PFSK-1 (cell line): ENCODE measurements around the gene PSMD8.

Source experiments
- FOXP2 ChIP-seq: optimal IDR thresholded peaks from 2 replicates; pipeline ENCODE3; 2011; ENCODE audit warnings: borderline replicate concordance, control low read depth, inconsistent platforms; ENCODE audit not compliant: insufficient read depth; ENCODE audit errors: extremely low read length, extremely low read depth
- POLR2AphosphoS5 ChIP-seq: IDR thresholded peaks from 2 replicates; pipeline ENCODE4 v1.6.1; 2012; ENCODE audit warnings: low read depth, mild to moderate bottlenecking, control low read depth, low read length, moderate library complexity
- SIN3A ChIP-seq: IDR thresholded peaks from 2 replicates; pipeline ENCODE4 v1.6.1; 2012; ENCODE audit warnings: mild to moderate bottlenecking, low read length, moderate library complexity, borderline replicate concordance; ENCODE audit not compliant: insufficient read depth
- TF ChIP-seq, protein P1 (sequence below), 2 experiments: IDR thresholded peaks; 2 replicates each; pipeline versions ENCODE4 v1.6.1 to v1.8.0; 2011 to 2012; ENCODE audit warnings: low read depth in 2 of 2, low read length in 2 of 2, control low read depth in 1 of 2, inconsistent platforms in 1 of 2, mild to moderate bottlenecking in 1 of 2, moderate library complexity in 1 of 2; ENCODE audit not compliant: insufficient read depth in 1 of 2

DNA sequence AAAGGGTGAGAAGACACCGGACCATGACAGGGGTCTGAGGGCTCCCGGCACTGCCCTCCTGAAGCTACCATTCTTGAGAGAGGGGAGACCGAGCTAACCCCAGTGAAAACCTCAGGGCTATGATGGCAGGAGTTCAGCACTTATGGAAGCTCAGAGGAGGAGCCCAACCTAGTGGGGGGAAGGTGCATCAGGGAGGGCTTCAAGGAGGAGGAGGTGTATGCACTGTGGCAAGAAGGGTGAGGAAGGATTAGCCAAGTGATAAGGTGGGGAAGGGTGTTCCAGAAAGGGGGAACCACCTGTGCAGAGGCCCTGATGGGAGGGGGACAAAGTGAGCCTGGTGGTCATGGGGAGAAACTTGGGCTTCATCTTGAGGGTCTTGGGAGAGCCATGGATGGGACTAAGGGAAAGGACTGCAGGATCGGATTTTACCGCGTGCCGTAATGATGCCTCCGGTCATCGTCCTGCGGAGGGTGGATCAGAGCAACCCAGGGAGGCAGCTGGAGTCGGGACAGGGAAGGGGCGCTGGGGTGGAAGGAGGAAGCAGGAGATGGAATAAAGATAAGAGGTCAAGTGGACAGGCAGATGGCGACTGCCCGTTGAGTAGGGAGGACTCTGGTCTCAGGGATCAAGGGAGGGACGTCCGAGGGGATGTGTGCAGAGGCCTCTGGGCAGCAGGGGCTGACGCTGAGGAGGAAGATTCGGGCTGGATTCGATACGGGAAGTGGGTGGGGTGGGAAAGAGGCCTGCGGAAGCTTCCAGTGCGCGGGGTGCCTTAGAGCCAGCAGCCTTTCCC is 13.3 kb upstream of the PSMD8 start:
- TF ChIP-seq SIN3A (no peak), POLR2AphosphoS5 (0 out of 2 replicates have a peak, but pooled peaks have one; percentile 13), FOXP2 (no peak)
- TF ChIP-seq, protein P1, sequence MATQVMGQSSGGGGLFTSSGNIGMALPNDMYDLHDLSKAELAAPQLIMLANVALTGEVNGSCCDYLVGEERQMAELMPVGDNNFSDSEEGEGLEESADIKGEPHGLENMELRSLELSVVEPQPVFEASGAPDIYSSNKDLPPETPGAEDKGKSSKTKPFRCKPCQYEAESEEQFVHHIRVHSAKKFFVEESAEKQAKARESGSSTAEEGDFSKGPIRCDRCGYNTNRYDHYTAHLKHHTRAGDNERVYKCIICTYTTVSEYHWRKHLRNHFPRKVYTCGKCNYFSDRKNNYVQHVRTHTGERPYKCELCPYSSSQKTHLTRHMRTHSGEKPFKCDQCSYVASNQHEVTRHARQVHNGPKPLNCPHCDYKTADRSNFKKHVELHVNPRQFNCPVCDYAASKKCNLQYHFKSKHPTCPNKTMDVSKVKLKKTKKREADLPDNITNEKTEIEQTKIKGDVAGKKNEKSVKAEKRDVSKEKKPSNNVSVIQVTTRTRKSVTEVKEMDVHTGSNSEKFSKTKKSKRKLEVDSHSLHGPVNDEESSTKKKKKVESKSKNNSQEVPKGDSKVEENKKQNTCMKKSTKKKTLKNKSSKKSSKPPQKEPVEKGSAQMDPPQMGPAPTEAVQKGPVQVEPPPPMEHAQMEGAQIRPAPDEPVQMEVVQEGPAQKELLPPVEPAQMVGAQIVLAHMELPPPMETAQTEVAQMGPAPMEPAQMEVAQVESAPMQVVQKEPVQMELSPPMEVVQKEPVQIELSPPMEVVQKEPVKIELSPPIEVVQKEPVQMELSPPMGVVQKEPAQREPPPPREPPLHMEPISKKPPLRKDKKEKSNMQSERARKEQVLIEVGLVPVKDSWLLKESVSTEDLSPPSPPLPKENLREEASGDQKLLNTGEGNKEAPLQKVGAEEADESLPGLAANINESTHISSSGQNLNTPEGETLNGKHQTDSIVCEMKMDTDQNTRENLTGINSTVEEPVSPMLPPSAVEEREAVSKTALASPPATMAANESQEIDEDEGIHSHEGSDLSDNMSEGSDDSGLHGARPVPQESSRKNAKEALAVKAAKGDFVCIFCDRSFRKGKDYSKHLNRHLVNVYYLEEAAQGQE (IDR thresholded peaks at IDR 0.05; ENCODE audit: insufficient read depth in 1 of 2, low read depth in 2 of 2, low read length in 2 of 2), result no peak
